Measurements from ENCODE around the gene MGMT. TPM values are rescaled to one million over a fixed set of nuclear protein-coding genes. Genes with fewer than 3 reads are reported as not detected.

The MGMT gene
- total RNA-seq, 2 donors from 2014 or later: 18.7 to 22.4 TPM

- Mint-ChIP-seq H3K27ac (no peak overlapping the region), H3K4me3 (no peak overlapping the region), H3K4me1 (no peaks in the 10 kb centered on the region), H3K27me3 (peaks cover 14% of the 10 kb centered on the region), H3K9me3 (no peaks in the 10 kb centered on the region), H3K36me3 (ENCODE audit: low read depth) (no peaks in the 10 kb centered on the region)
- ATAC-seq (replicated peaks): no peak
These were observed 22.7 kb upstream of the MGMT start for GRCh38 chr10:129444359-129444758.

GRCh38 chr10:129445436-129446182, 21.4 kb upstream of the MGMT start:
- Mint-ChIP-seq H3K4me1 (no peaks in the 10 kb centered on the region), H3K36me3 (ENCODE audit: low read depth) (no peaks in the 10 kb centered on the region), H3K4me3 (no peak overlapping the region), H3K27me3 (peaks cover 9% of the 10 kb centered on the region), H3K9me3 (no peaks in the 10 kb centered on the region), H3K27ac (no peak overlapping the region)
- no peak for ATAC-seq (replicated peaks)

- H3K4me1 Mint-ChIP-seq: no peaks in the 10 kb centered on the region
- H3K27ac Mint-ChIP-seq: no peak overlapping the region
- H3K4me3 Mint-ChIP-seq: no peak overlapping the region
- no peaks in the 10 kb centered on the region for H3K36me3 Mint-ChIP-seq (ENCODE audit: low read depth)
- peaks cover 12% of the 10 kb centered on the region for H3K27me3 Mint-ChIP-seq
- H3K9me3 Mint-ChIP-seq: no peaks in the 10 kb centered on the region
- ATAC-seq (replicated peaks): no peak
These were observed 20.9 kb upstream of the MGMT start for GRCh38 chr10:129446183-129446581.

- H3K4me3 Mint-ChIP-seq: no peak overlapping the region
- H3K27me3 Mint-ChIP-seq: peaks cover 19% of the 10 kb centered on the region
- no peak for ATAC-seq (replicated peaks)
- H3K9me3 Mint-ChIP-seq: peaks cover 4% of the 10 kb centered on the region
- H3K27ac Mint-ChIP-seq: no peak overlapping the region
- no peaks in the 10 kb centered on the region for H3K36me3 Mint-ChIP-seq (ENCODE audit: low read depth)
- H3K4me1 Mint-ChIP-seq: no peaks in the 10 kb centered on the region
These were observed 19.6 kb upstream of the MGMT start for GRCh38 chr10:129447486-129447885.

DNA sequence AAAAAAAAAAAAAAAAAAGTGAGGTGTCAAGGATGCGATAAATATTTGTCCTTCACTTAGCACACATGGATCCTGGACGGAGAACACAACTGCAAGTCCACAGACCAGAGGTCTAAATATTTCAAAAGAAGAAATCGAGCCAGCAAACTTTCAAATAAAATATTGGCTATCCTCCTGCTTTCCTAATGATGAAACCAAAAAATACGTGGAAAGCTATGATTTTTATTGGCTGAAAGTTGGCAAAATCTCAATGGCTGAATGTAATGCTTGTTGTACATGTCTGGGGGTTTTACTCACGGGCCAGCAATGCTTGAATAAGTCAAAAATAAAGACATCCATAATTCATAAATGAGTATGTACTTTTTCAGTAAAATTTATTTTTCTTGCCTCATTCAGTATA, 19.0 kb upstream of the MGMT start:
- no peak for ATAC-seq (replicated peaks)
- H3K4me3 Mint-ChIP-seq: no peak overlapping the region
- H3K27me3 Mint-ChIP-seq: peaks cover 19% of the 10 kb centered on the region
- no peaks in the 10 kb centered on the region for H3K36me3 Mint-ChIP-seq (ENCODE audit: low read depth)
- peaks cover 4% of the 10 kb centered on the region for H3K9me3 Mint-ChIP-seq
- H3K4me1 Mint-ChIP-seq: no peaks in the 10 kb centered on the region
- no peak overlapping the region for H3K27ac Mint-ChIP-seq

DNA sequence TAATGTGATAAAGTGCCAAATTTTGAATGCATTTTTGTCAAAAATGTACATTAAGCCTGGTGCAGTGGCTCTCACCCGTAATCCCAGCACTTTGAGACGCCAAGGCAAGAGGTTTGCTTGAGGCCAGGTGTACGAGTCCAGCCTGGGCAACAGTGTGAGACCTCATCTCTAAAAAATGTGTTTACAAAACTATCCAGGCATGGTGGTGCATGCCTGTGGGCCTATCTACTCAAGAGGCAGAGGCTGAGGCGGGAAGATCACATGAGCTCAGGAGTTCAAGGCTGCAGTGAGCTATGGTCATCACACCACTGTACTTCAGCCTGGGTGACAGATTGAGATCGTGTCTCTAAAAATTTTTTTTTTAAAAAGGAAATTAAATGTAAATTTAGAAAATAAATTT, 18.5 kb upstream of the MGMT start:
- H3K36me3 Mint-ChIP-seq (ENCODE audit: low read depth): no peaks in the 10 kb centered on the region
- no peak overlapping the region for H3K4me3 Mint-ChIP-seq
- H3K9me3 Mint-ChIP-seq: peaks cover 4% of the 10 kb centered on the region
- no peaks in the 10 kb centered on the region for H3K4me1 Mint-ChIP-seq
- ATAC-seq (replicated peaks): no peak
- no peak overlapping the region for H3K27ac Mint-ChIP-seq
- H3K27me3 Mint-ChIP-seq: peaks cover 19% of the 10 kb centered on the region

DNA sequence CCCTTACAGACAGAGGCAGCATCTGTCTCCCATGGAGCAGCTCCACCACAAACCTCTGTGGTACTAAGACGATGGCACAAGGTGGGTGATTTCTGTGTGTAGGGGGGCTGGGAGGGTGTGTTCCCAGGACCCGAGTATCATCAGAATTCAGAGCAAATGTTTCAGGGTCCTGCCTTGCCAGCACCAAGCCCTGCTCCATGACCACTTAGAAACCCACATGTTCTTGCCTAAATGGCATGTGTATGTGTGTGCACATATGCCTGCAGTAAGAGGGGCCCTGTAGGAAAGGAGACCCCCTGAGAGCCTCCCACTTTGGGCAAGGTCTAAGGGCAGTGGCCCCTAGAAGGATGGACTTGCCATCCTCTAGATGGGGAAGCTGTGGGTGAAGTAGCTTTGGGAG, 17.1 kb upstream of the MGMT start:
- Mint-ChIP-seq H3K36me3 (ENCODE audit: low read depth) (no peaks in the 10 kb centered on the region), H3K9me3 (peaks cover 4% of the 10 kb centered on the region), H3K4me3 (no peak overlapping the region), H3K27me3 (peaks cover 23% of the 10 kb centered on the region), H3K4me1 (no peaks in the 10 kb centered on the region), H3K27ac (no peak overlapping the region)
- ATAC-seq (replicated peaks): no peak

DNA sequence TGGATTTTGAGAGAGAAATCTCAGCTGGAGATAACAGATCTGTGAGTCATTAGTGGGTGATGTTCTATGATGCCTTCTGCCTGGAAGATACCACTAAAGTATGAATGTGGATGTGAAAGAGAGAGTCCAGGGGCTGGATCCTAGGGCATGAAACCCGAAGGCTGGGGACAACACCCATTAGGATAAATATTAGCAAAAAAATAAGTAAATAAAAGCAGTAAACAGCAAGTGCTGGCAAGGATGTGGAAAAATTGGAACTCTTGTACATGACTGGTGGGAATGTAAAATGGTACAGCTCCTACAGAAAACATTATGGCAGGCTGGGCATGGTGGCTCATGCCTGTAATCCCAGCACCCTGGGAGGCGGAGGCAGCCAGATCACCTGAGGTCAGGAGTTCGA, 16.6 kb upstream of the MGMT start:
- Mint-ChIP-seq H3K4me1 (no peaks in the 10 kb centered on the region), H3K9me3 (peaks cover 4% of the 10 kb centered on the region)
- ATAC-seq (replicated peaks): no peak

DNA sequence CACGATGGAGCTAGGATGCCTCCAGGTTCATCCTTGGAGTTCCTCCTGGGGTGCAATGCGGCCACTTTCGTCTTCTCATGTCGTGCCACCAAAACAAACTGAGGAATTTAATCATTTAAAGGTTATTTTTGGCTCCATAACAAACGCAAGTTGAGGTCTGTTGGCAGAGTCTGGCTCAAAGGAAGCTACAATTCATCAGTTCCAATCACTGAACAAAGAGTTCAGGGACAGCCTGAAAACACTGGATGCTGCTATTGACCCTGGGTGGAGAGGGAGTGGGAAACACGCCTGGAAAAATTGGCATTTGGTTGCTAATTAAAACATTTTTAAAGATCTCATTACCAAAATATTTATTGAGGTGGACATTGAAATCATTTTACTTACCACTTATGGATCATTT, 11.4 kb upstream of the MGMT start:
- no peak for ATAC-seq (replicated peaks)
- peaks cover 33% of the 10 kb centered on the region for H3K27me3 Mint-ChIP-seq
- peaks cover 4% of the 10 kb centered on the region for H3K9me3 Mint-ChIP-seq
- no peaks in the 10 kb centered on the region for H3K36me3 Mint-ChIP-seq (ENCODE audit: low read depth)
- H3K4me3 Mint-ChIP-seq: no peak overlapping the region
- no peaks in the 10 kb centered on the region for H3K4me1 Mint-ChIP-seq
- no peak overlapping the region for H3K27ac Mint-ChIP-seq

More for the DNA sequence above, 16.6 kb upstream of the MGMT start:
- no peak overlapping the region for H3K4me3 Mint-ChIP-seq
- H3K36me3 Mint-ChIP-seq (ENCODE audit: low read depth): no peaks in the 10 kb centered on the region
- H3K27me3 Mint-ChIP-seq: peaks cover 25% of the 10 kb centered on the region
- no peak overlapping the region for H3K27ac Mint-ChIP-seq

DNA sequence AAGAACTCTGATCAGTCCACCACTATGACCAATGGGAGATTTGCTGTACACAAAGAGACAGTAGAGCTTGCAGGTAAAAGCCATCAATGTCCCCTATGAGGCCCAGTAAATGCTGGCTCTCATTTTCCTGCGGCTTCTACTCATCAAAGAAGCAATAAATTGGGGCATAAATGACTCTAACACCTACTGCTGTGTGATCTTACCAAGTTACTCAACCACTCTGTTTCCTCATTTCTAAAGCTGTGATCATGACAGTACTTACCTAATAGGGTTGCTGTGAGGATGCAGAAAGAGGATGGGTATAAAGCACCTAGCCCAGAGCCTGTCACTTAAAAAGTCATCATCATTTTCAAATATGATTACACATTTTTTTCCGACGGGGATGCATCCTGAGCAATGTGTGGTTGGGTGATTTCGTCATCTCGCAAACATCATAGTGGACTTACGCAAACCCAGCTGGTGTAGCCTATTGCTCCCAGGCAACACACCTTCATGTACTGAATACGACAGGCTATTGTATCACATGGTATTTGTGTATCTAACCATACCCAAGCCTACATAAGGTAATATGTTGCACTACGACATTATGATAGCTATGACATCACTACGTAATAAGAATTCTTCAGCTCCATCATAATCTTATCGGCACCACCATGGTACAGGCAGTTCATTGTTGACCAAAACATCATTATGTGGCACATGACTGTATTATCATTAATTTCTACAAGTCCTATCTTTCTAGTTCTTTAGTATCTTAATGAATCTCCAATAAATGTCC, 7.1 kb upstream of the MGMT start:
- Mint-ChIP-seq H3K4me1 (no peaks in the 10 kb centered on the region), H3K36me3 (ENCODE audit: low read depth) (no peaks in the 10 kb centered on the region), H3K27me3 (peaks cover 19% of the 10 kb centered on the region), H3K27ac (no peak overlapping the region), H3K9me3 (no peaks in the 10 kb centered on the region), H3K4me3 (no peak overlapping the region)
- ATAC-seq (replicated peaks): no peak

GRCh38 chr10:129462257-129462795, 4.7 kb upstream of the MGMT start:
- H3K36me3 Mint-ChIP-seq (ENCODE audit: low read depth): no peaks in the 10 kb centered on the region
- H3K9me3 Mint-ChIP-seq: no peaks in the 10 kb centered on the region
- H3K4me3 Mint-ChIP-seq: no peak overlapping the region
- ATAC-seq (replicated peaks): no peak
- H3K27me3 Mint-ChIP-seq: peaks cover 14% of the 10 kb centered on the region
- H3K27ac Mint-ChIP-seq: no peak overlapping the region
- no peaks in the 10 kb centered on the region for H3K4me1 Mint-ChIP-seq

GRCh38 chr10:129464251-129464650, 2.8 kb upstream of the MGMT start:
- Mint-ChIP-seq H3K9me3 (no peaks in the 10 kb centered on the region), H3K36me3 (ENCODE audit: low read depth) (no peaks in the 10 kb centered on the region), H3K4me3 (no peak overlapping the region), H3K4me1 (no peaks in the 10 kb centered on the region), H3K27ac (no peak overlapping the region), H3K27me3 (peaks cover 5% of the 10 kb centered on the region)
- no peak for ATAC-seq (replicated peaks)

DNA sequence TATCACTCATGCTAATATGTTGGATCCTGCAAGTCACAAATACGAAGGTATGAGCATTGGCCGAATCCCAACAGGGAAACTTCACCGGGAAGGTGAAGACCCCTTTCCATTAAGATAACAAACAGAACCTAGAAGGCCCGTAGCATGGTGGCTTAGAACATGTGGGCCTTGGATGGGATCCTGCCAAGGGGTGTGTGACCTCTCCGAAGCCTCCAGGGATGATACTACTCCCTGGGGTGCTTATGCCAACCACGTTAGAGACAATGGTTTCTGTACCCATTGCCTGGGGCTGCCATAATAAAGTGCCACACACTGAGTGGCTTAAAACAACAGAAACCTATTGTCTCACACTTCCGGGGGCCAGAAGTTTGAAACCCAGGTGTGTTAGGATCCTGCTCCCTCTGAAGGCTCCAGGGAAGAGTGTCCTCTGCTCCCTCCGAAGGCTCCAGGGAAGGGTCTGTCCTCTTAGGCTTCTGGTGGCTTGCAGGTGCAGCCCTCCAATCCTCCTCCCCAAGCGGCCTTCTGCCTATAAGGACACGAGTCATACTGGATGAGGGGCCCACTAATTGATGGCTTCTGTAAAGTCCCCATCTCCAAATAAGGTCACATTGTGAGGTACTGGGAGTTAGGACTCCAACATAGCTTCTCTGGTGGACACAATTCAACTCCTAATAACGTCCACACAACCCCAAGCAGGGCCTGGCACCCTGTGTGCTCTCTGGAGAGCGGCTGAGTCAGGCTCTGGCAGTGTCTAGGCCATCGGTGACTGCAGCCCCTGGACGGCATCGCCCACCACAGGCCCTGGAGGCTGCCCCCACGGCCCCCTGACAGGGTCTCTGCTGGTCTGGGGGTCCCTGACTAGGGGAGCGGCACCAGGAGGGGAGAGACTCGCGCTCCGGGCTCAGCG, 992 bp upstream of the MGMT start:
- Mint-ChIP-seq H3K4me1 (no peaks in the 10 kb centered on the region), H3K27me3 (no peaks in the 10 kb centered on the region), H3K9me3 (no peaks in the 10 kb centered on the region), H3K27ac (no peak overlapping the region), H3K36me3 (ENCODE audit: low read depth) (peaks cover 11% of the 10 kb centered on the region), H3K4me3 (peak overlapping the region; percentile 79)
- ATAC-seq (replicated peaks): no peak

- Mint-ChIP-seq H3K4me3 (peak overlapping the region; percentile 79), H3K4me1 (no peaks in the 10 kb centered on the region), H3K36me3 (ENCODE audit: low read depth) (peaks cover 17% of the 10 kb centered on the region), H3K9me3 (no peaks in the 10 kb centered on the region), H3K27me3 (no peaks in the 10 kb centered on the region), H3K27ac (peak overlapping the region; percentile 54)
- peak; percentile 2 for ATAC-seq (replicated peaks)
These were observed 471 bp downstream of the MGMT start for GRCh38 chr10:129467359-129468064.
